GM12878 (cell line): ENCODE results near the gene SZRD1. TPM values are rescaled to one million over a fixed set of nuclear protein-coding genes. Genes with fewer than 3 reads are reported as not detected.

Experiments
- ATF3 ChIP-seq: IDR thresholded peaks from 2 replicates; pipeline ENCODE4 v1.6.1; 2011; ENCODE audit warnings: low read depth, mild to moderate bottlenecking, low read length, moderate library complexity, borderline replicate concordance; ENCODE audit errors: extremely low read depth
- BCL11A ChIP-seq: IDR thresholded peaks from 2 replicates; pipeline ENCODE4 v1.6.1; 2011; ENCODE audit warnings: low read depth, low read length
- BCL3 ChIP-seq: IDR thresholded peaks from 2 replicates; pipeline ENCODE4 v1.6.1; 2011; ENCODE audit warnings: borderline replicate concordance, low read depth, mild to moderate bottlenecking, moderate library complexity, low read length; ENCODE audit not compliant: insufficient read depth, poor library complexity, severe bottlenecking
- CEBPB ChIP-seq, 2 experiments: fragments of 150-350 bp in 1 of 2; IDR thresholded peaks; 2 replicates each; pipeline ENCODE4 v1.6.1; 2012 to 2014; ENCODE audit warnings: low read depth in 2 of 2, low read length in 2 of 2, borderline replicate concordance in 1 of 2, inconsistent platforms in 1 of 2
- CREM ChIP-seq: IDR thresholded peaks from 2 replicates; pipeline ENCODE4 v1.6.1; 2014; ENCODE audit warnings: antibody characterized with exemption, low read depth
- ESRRA ChIP-seq: IDR thresholded peaks from 2 replicates; pipeline ENCODE4 v1.6.1; 2012; ENCODE audit warnings: mild to moderate bottlenecking, low read length, improper control_type of control experiment
- FOXK2 ChIP-seq: fragments of 450-650 bp; IDR thresholded peaks from 2 replicates; pipeline ENCODE4 v1.6.1; 2017; ENCODE audit warnings: mild to moderate bottlenecking, moderate library complexity
- JUND ChIP-seq: IDR thresholded peaks from 2 replicates; pipeline ENCODE4 v1.6.1; 2012; ENCODE audit warnings: low read depth, mild to moderate bottlenecking, low read length, improper control_type of control experiment, moderate library complexity
- MEF2A ChIP-seq: IDR thresholded peaks from 2 replicates; pipeline ENCODE4 v1.6.1; 2011; ENCODE audit warnings: low read depth, mild to moderate bottlenecking, low read length, moderate library complexity; ENCODE audit not compliant: insufficient read depth
- MTA3 ChIP-seq: IDR thresholded peaks from 2 replicates; pipeline ENCODE4 v1.6.1; 2012; ENCODE audit warnings: low read length, inconsistent platforms, borderline replicate concordance
- NBN ChIP-seq: fragments of 450-650 bp; IDR thresholded peaks from 2 replicates; pipeline ENCODE4 v1.6.1; 2016
- POLR2A ChIP-seq: IDR thresholded peaks from 2 replicates; pipeline ENCODE4 v1.6.1; 2011; ENCODE audit warnings: low read depth, mild to moderate bottlenecking, low read length
- PRDM15 ChIP-seq: fragments of 450-650 bp; formaldehyde crosslinking; IDR thresholded peaks from 2 replicates; pipeline ENCODE4 v1.4.0; 2020; ENCODE audit warnings: mild to moderate bottlenecking, moderate library complexity
- RCOR1 ChIP-seq: conservative IDR thresholded peaks from 2 replicates; pipeline ENCODE4 v1.6.1; 2012; ENCODE audit warnings: low read depth, low read length, improper control_type of control experiment
- RUNX3 ChIP-seq: IDR thresholded peaks from 2 replicates; pipeline ENCODE4 v1.6.1; 2012; ENCODE audit warnings: low read length, inconsistent platforms
- SIX5 ChIP-seq: IDR thresholded peaks from 2 replicates; pipeline ENCODE4 v1.6.1; 2011; ENCODE audit warnings: mild to moderate bottlenecking, low read depth, low read length, moderate library complexity; ENCODE audit not compliant: severe bottlenecking
- SMAD5 ChIP-seq: IDR thresholded peaks from 2 replicates; pipeline ENCODE4 v1.6.1; 2016; ENCODE audit warnings: antibody characterized with exemption, low read depth
- SPI1 ChIP-seq: IDR thresholded peaks from 2 replicates; pipeline ENCODE4 v1.6.1; 2011; ENCODE audit warnings: low read depth, mild to moderate bottlenecking, low read length, moderate library complexity, borderline replicate concordance; ENCODE audit not compliant: insufficient read depth
- STAT1 ChIP-seq: fragments of 450-650 bp; conservative IDR thresholded peaks from 2 replicates; pipeline ENCODE4 v1.6.1; 2014; ENCODE audit warnings: antibody characterized with exemption, mild to moderate bottlenecking
- SUPT20H ChIP-seq: IDR thresholded peaks from 2 replicates; pipeline ENCODE4 v1.6.1; 2011; ENCODE audit warnings: low read depth, mild to moderate bottlenecking, low read length, moderate library complexity, borderline replicate concordance; ENCODE audit not compliant: control insufficient read depth
- USF1 ChIP-seq: IDR thresholded peaks from 2 replicates; pipeline ENCODE4 v1.6.1; 2011; ENCODE audit warnings: borderline replicate concordance, low read depth, mild to moderate bottlenecking, moderate library complexity, mixed read lengths, low read length; ENCODE audit not compliant: insufficient read depth; ENCODE audit errors: extremely low read length
- polyA plus RNA-seq, 11 experiments: library from polyadenylated mRNA; depleted of rRNA in 4 of 11; unstranded in 6 of 11; stranded (reverse) in 5 of 11; fragments of >200 nt; fragmentation: Nextera tagmentation in 4 of 11; fragmentation: Illumina TruSeq in 1 of 11; extraction: Ambion mirVana in 4 of 11; extraction: Trizol in 1 of 11; gene quantifications; 1 replicate in 1 of 11; 2 replicates in 10 of 11; pipeline versions ENCODE4 v1.2.1 to v1.2.3, GENCODE V29; 2011 to 2016; ENCODE audit warnings: inconsistent platforms in 2 of 11, missing spikeins in 2 of 11, low read depth in 1 of 11
- total RNA-seq, 4 experiments: library from RNA; depleted of rRNA in 3 of 4; stranded (reverse); fragments of >200 nt in 3 of 4; fragmentation: Illumina TruSeq in 1 of 4; extraction: Trizol in 1 of 4; gene quantifications; 2 replicates each; pipeline versions ENCODE4 v1.2.1 to v1.2.3, GENCODE V29; 2013 to 2021

SZRD1 gene
- total and polyA plus RNA-seq, 10 of the 15 experiments (the other 5 are each of a cell fraction or from before 2014, with no cell fraction given), result 5.6 to 213 (median 113) TPM

GRCh38 chr1:16367258-16367967 is 371 bp downstream of the SZRD1 start (continued):
- no peak for TF ChIP-seq PRDM15
- TF ChIP-seq BCL11A, result peak; percentile 52; the same call in 1 of the 2 replicates
- no peak for TF ChIP-seq ESRRA
- TF ChIP-seq RUNX3, result peak; percentile 90
- TF ChIP-seq CREM, result peak; percentile 40; the same call in 1 of the 2 replicates
- no peak for TF ChIP-seq ATF3
- peak; percentile 40 for TF ChIP-seq BCL3
- 0 out of 2 replicates have a peak, but pooled peaks have one; percentile 22 for TF ChIP-seq SMAD5
- TF ChIP-seq POLR2A, result peak; percentile 77
- no peak for TF ChIP-seq USF1
- TF ChIP-seq STAT1, result 0 out of 2 replicates have a peak, but pooled peaks have one; percentile 62
- no peak for TF ChIP-seq SUPT20H
- TF ChIP-seq RCOR1, result no peak; the same call in 1 of the 2 replicates
- TF ChIP-seq CEBPB (IDR thresholded peaks at IDR 0.05; ENCODE audit: borderline replicate concordance in 1 of 2, low read depth in 2 of 2, low read length in 2 of 2), result 0 out of 4 replicates have a peak, but pooled peaks of 1 of the 2 experiments have one; percentile 6
- TF ChIP-seq SIX5, result no peak
- no peak for TF ChIP-seq SPI1
- TF ChIP-seq MTA3, result peak; percentile 87; the same call in 1 of the 2 replicates
- peak; percentile 76 for TF ChIP-seq JUND
- peak; percentile 92 for TF ChIP-seq NBN
- TF ChIP-seq FOXK2, result peak; percentile 56; the same call in 1 of the 2 replicates
- peak; percentile 67; the same call in 1 of the 2 replicates for TF ChIP-seq MEF2A
